ENCODE data around the gene ST14.

GRCh38 chr11:130133716-130134115 lies 25.9 kb upstream of the ST14 start:
- TF ChIP-seq POLR2A (IDR thresholded peaks at IDR 0.05) (no peak), CTCF (IDR thresholded peaks at IDR 0.05) (no peak)

All from Peyer's patch (tissue), 4 donors.